ENCODE measurements around the gene KCNIP4.

GRCh38 chr4:21376176-21376575 is 572.4 kb downstream of the KCNIP4 start:
- TF ChIP-seq POLR2AphosphoS5 (IDR thresholded peaks at IDR 0.05), result no peak
- TF ChIP-seq, protein P1, sequence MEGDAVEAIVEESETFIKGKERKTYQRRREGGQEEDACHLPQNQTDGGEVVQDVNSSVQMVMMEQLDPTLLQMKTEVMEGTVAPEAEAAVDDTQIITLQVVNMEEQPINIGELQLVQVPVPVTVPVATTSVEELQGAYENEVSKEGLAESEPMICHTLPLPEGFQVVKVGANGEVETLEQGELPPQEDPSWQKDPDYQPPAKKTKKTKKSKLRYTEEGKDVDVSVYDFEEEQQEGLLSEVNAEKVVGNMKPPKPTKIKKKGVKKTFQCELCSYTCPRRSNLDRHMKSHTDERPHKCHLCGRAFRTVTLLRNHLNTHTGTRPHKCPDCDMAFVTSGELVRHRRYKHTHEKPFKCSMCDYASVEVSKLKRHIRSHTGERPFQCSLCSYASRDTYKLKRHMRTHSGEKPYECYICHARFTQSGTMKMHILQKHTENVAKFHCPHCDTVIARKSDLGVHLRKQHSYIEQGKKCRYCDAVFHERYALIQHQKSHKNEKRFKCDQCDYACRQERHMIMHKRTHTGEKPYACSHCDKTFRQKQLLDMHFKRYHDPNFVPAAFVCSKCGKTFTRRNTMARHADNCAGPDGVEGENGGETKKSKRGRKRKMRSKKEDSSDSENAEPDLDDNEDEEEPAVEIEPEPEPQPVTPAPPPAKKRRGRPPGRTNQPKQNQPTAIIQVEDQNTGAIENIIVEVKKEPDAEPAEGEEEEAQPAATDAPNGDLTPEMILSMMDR (IDR thresholded peaks at IDR 0.05 in 8 of 11, conservative IDR thresholded peaks at IDR 0.05 in 3 of 11), result no peak
